ENCODE results near the gene GALNT10. TPM values are rescaled to one million over a fixed set of nuclear protein-coding genes. Genes with fewer than 3 reads are reported as not detected.

The GALNT10 gene
- total and polyA plus RNA-seq, 2 of the 8 experiments (the other 6 are each of a cell fraction or from before 2014, with no cell fraction given): 4.6 to 15.5 TPM

- no peaks in the 10 kb centered on the region for H3K27me3 ChIP-seq (replicated peaks in 1 of 4; ENCODE audit: control insufficient read depth in 3 of 4, extremely low read depth in 1 of 4, insufficient read depth in 3 of 4, low read length in 3 of 4)
- H2BK15ac ChIP-seq (ENCODE audit: low read length): no peak overlapping the region
- no peak overlapping the region for H4K91ac ChIP-seq (replicated peaks; ENCODE audit: insufficient read length, low read length)
- no peak overlapping the region for H2BK20ac ChIP-seq (ENCODE audit: low read length)
- no peak overlapping the region for H2AFZ ChIP-seq (ENCODE audit: low read length)
- H3K4me2 ChIP-seq (ENCODE audit: insufficient read depth in 1 of 2, low read depth in 2 of 2, low read length in 2 of 2): no peak overlapping the region
- H3K36me3 ChIP-seq (ENCODE audit: control insufficient read depth in 2 of 4, insufficient read depth in 4 of 4, low read length in 3 of 4): no peaks in the 10 kb centered on the region
- H3K23ac ChIP-seq (ENCODE audit: insufficient read length): no peak overlapping the region
- no peak for DNase-seq (ENCODE audit: low read depth in 1 of 2, low spot score in 2 of 2)
- H4K5ac ChIP-seq (ENCODE audit: insufficient read length, low read depth, low read length): no peak overlapping the region
- no peak overlapping the region for H3K18ac ChIP-seq (ENCODE audit: extremely low read depth, low read length)
- TF ChIP-seq TAF1 (IDR thresholded peaks at IDR 0.05; ENCODE audit: low read depth, low read length) (no peak), NANOG (IDR thresholded peaks at IDR 0.05; ENCODE audit: insufficient read depth, low read depth, low read length, poor library complexity, severe bottlenecking) (no peak), SIN3A (conservative IDR thresholded peaks at IDR 0.05 in 1 of 2, IDR thresholded peaks at IDR 0.05 in 1 of 2; ENCODE audit: low read depth in 1 of 2, low read length in 2 of 2) (no peak), FOSL1 (IDR thresholded peaks at IDR 0.05; ENCODE audit: insufficient read depth, low read depth, low read length) (no peak), KDM5A (IDR thresholded peaks at IDR 0.05; ENCODE audit: low read length) (no peak)
- no peak overlapping the region for H3K4me3 ChIP-seq (ENCODE audit: extremely low read depth in 1 of 4, insufficient read depth in 2 of 4, low read depth in 3 of 4, low read length in 4 of 4)
- no peaks in the 10 kb centered on the region for H3K79me2 ChIP-seq (ENCODE audit: control insufficient read depth in 1 of 2, insufficient read depth in 2 of 2, low read length in 2 of 2)
- H4K8ac ChIP-seq (ENCODE audit: extremely low read depth, insufficient read depth, low read length): no peak overlapping the region
- no peak overlapping the region for H2AK5ac ChIP-seq (ENCODE audit: low read depth, low read length)
- H3K56ac ChIP-seq (replicated peaks; ENCODE audit: insufficient read length, low read depth, low read length): no peak overlapping the region
- no peaks in the 10 kb centered on the region for H3K23me2 ChIP-seq (ENCODE audit: low read depth, low read length)
- ChIA-PET CTCF (ENCODE audit: partially characterized antibody) (interaction anchor here (1.0 kb wide), 2 partner anchors 17 to 188 kb away, joined by 3 to 4 read pairs; no protein-coding TSS in a partner anchor), POLR2A (ENCODE audit: partially characterized antibody) (no interaction called here)
- H2BK5ac ChIP-seq (ENCODE audit: low read depth, low read length): no peak overlapping the region
- H2BK12ac ChIP-seq (ENCODE audit: low read depth, low read length): no peak overlapping the region
- no peak overlapping the region for H3K9ac ChIP-seq (replicated peaks in 1 of 4; ENCODE audit: extremely low read depth in 1 of 4, low read depth in 3 of 4, low read length in 3 of 4)
- no peaks in the 10 kb centered on the region for H3K4me1 ChIP-seq (replicated peaks in 1 of 4; ENCODE audit: control insufficient read depth in 3 of 4, insufficient read depth in 4 of 4, low read length in 3 of 4)
- no peak overlapping the region for H3K14ac ChIP-seq (ENCODE audit: insufficient read length)
- H3K4ac ChIP-seq (replicated peaks; ENCODE audit: insufficient read length, low read depth, low read length): no peak overlapping the region
- H2BK120ac ChIP-seq (replicated peaks; ENCODE audit: low read depth, low read length): no peak overlapping the region
- 92 to 100% methylated on average over 2 to 5 of the region's 5 CpGs for WGBS, 2 experiments (ENCODE audit: extremely low coverage in 1 of 2, insufficient coverage in 1 of 2, insufficient read length in 1 of 2, insufficient replicate concordance in 2 of 2, low coverage in 1 of 2, low lambda C conversion rate in 2 of 2, missing lambda C conversion rate in 1 of 2)
- H3K79me1 ChIP-seq (ENCODE audit: low read depth, low read length): no peaks in the 10 kb centered on the region
- FAIRE-seq: no peak
- no peaks in the 10 kb centered on the region for H3K9me3 ChIP-seq (ENCODE audit: insufficient read depth in 2 of 2, low read depth in 1 of 2, low read length in 1 of 2)
- H4K20me1 ChIP-seq (replicated peaks in 1 of 2; ENCODE audit: control insufficient read depth in 1 of 2, insufficient read depth in 2 of 2, low read length in 2 of 2): no peaks in the 10 kb centered on the region
- H3K27ac ChIP-seq (ENCODE audit: low read depth, low read length): no peak overlapping the region
Observed at GRCh38 chr5:154344461-154344860, 153.9 kb downstream of the GALNT10 start.
